Right lobe of liver (tissue), 4 donors: ENCODE results near the gene BIRC2.

Source experiments
- POLR2A ChIP-seq: fragments of 450-650 bp; IDR thresholded peaks from one replicate; pipeline ENCODE4 v1.6.1; 2017; ENCODE audit warnings: antibody characterized with exemption, mild to moderate bottlenecking
- TF ChIP-seq, protein P1 (sequence below), 4 donors: fragments of 200-600 bp in 3 of 4; fragments of 450-650 bp in 1 of 4; IDR thresholded peaks; one replicate each; pipeline versions ENCODE4 v1.5.1 to v1.8.0; 2016 to 2022; ENCODE audit warnings: antibody characterized with exemption in 4 of 4, mild to moderate bottlenecking in 2 of 4
- donor health status: DM: no; HTN: no; CAD: no.
- donor health status: DM: no; HTN: no; CAD: no.
- donor health status: DM: no; HTN: yes; CAD: no.

DNA sequence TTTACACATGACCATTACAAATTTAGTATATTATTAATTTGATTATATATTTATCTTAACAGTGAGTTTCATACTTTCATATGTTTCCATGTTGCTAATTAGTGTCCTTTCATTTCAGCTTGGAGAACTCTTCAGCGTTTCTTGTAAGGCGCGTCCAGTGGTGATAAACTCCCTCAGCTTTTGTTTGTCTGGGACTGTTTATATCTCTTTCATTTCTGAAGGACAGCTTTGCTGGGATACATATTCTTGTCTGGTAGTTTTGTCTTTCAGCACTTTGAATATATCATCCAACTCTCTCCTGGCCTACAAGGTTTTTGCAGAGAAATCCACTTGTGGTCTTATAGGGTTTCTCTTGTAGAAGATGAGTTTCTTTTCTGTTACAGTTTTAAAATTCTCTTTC, 12.4 kb downstream of the BIRC2 start:
- TF ChIP-seq, protein P1, sequence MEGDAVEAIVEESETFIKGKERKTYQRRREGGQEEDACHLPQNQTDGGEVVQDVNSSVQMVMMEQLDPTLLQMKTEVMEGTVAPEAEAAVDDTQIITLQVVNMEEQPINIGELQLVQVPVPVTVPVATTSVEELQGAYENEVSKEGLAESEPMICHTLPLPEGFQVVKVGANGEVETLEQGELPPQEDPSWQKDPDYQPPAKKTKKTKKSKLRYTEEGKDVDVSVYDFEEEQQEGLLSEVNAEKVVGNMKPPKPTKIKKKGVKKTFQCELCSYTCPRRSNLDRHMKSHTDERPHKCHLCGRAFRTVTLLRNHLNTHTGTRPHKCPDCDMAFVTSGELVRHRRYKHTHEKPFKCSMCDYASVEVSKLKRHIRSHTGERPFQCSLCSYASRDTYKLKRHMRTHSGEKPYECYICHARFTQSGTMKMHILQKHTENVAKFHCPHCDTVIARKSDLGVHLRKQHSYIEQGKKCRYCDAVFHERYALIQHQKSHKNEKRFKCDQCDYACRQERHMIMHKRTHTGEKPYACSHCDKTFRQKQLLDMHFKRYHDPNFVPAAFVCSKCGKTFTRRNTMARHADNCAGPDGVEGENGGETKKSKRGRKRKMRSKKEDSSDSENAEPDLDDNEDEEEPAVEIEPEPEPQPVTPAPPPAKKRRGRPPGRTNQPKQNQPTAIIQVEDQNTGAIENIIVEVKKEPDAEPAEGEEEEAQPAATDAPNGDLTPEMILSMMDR (IDR thresholded peaks at IDR 0.05) = no peak
- TF ChIP-seq POLR2A = no peak
